GM19467 (cell line): ENCODE measurements around the gene CNTROB.
"Not testable (repeated sequence)": the region's sequence is repeated elsewhere in the genome, so short reads cannot be mapped to it uniquely, and the experiment has no call there.

Experiments
- ATAC-seq: cut with Tn5 transposase; IDR thresholded peaks from one replicate; pipeline ENCODE4 v1.9.1; 2021; ENCODE audit warnings: mild to moderate bottlenecking, moderate library complexity; ENCODE audit not compliant: unreplicated experiment

Gene CNTROB

DNA sequence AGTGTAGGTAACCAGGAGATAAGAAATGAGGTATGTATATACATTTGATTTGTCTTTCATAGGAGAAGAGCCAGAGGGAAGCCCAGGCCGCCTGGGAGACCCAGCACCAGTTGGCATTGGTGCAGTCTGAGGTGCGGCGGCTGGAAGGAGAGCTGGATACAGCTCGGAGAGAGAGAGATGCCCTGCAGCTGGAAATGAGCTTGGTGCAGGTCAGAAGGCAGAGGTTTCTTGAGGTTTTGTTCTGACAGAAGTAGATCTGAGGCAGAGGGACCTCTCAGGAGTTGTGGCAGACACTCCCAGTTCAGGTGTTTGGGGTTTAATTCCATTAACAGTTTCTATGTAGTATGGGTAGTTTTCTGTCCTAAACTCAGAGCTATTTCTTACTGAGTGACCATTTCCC lies 8.0 kb downstream of the CNTROB start:
- no peak for ATAC-seq

DNA sequence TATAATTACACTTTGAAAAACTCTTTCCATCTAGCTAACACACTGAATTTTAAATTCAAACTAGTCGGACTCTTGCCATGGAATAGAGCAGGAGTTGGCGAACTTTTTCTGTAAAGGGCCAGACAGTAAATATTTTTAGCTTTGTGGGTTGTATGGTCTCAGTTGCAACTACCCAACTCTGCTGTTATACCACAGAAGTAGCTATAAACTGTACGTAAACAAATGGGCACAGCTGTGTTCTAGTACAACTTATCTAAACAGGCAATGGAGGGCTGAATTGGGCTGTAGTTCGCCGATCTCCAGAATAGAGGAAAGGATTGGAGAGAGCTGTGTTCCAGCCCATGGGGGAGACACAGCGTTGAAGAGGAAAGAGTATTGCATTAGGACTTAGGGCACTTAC lies 8.7 kb downstream of the CNTROB start:
- no peak for ATAC-seq

- ATAC-seq, result no peak
Measured at GRCh38 chr17:7943291-7943690, 11.3 kb downstream of the CNTROB start.

- ATAC-seq, result no peak
Measured at GRCh38 chr17:7944326-7944725, 12.3 kb downstream of the CNTROB start.

- no peak for ATAC-seq
Measured at GRCh38 chr17:7945651-7946050, 13.6 kb downstream of the CNTROB start.

- ATAC-seq, result no peak
Measured at GRCh38 chr17:7946441-7946840, 14.4 kb downstream of the CNTROB start.

GRCh38 chr17:7947651-7948050 lies 15.6 kb downstream of the CNTROB start:
- ATAC-seq, result no peak

- ATAC-seq, result no peak
Measured at GRCh38 chr17:7950578-7950977, 18.6 kb downstream of the CNTROB start.

- no peak for ATAC-seq
Measured at GRCh38 chr17:7951143-7951792, 19.3 kb downstream of the CNTROB start.

DNA sequence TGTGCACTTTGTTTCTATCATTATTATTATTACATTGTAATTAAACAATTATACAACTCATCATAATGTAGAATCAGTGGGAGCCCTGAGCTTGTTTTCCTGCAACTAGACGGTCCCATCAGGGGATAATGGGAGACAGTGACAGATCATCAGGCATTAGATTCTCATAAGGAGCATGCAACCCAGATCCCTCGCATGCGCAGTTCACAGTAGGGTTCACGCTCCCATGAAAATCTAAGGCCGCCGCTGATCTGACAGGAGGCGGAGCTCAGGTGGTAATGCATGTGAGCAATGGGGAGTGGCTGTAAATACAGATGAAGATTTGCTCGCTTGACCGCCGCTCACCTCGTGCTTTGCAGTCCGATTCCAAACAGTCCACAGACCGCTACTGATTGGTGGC lies 21.3 kb downstream of the CNTROB start:
- not testable (repeated sequence) for ATAC-seq

DNA sequence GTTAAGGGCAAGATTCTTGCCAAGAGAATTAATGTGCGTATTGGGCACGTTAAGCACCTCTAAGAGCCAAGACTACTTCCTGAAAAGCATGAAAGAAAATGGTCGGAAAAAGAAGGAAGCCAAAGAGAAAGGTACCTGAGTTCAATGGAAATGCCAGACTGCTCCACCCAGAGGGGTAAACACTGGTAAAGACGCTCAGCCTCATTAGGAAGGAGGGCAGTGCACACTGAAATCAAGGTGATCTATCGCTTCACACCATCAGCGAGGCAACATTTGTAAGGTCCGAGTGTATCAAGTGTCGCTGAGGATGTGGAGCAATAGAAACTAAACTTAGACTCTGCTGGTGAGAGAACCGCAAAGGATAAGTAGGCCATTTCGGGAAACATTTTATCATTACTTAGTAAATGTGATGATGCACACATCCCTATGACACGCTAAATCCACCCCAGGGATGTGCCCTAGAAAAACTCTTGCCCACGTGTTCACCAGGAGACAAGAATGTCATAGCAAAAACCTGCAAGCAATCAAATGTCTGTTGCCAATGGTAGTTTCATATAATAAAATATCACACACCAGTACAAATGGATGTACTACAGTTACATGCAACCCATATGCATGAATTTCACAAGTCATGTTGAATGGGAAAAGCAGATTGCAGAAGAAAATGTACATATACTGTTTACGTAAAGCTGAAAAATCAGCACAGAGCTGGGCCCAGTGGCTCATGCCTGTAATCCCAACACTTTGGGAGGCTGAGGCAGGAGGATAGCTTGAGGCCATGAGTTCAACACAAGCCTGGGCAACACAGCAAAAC lies 23.6 kb downstream of the CNTROB start:
- no peak for ATAC-seq

DNA sequence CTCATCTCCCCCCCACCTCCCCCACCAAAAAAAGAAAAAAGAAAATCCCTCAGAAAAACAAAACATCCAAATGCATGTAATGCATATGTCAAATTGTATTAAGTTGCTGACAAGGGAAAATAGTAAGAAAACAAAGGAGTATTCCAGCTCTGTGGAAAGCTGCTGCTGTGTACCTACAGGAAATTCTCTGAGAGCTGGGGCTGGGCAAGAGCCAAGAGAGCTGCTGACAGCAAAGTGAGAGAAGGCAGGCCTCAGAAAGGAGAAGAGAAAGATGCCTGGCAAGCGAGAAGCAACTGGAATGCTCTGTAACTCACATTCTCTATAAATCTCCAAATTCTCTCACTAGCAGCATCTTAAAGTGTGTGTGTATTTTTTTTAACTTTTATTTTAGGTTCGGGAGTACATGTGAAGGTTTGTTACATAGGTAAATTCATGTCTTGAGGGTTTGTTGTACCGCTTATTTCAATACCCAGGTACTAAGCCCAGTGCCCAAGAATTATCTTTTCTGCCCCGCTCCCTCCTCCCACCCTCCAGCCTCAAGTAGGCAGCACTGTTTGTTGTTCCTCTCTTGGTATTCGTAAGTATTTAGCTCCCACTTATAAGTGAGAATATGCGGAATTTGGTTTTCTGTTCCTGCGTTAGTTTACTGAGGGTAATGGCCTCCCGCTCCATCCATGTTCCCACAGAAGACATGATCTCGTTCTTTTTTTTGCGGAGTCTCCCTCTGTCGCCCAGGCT lies 24.4 kb downstream of the CNTROB start:
- ATAC-seq, result no peak

- ATAC-seq, result no peak
Measured at GRCh38 chr17:7959503-7960253, 27.7 kb downstream of the CNTROB start.

DNA sequence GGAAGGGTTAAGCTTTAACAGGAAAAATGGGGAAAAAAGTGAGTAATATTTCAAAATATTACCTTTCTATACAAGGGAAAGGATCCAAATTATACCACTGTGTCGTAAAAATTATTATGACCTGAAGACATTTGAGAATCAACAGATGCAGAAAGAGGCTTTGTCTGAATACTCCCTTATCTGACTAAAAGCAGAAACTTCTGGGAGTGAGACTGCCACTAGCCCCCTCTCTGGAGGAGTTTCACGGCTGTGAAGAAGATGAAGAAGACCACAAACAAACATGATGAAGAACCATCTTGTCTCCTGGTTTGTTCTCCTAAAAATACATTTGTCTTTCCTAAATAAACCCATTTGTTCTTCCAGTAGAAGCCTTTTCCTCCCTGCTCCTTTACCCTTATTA lies 29.4 kb downstream of the CNTROB start:
- no peak for ATAC-seq

DNA sequence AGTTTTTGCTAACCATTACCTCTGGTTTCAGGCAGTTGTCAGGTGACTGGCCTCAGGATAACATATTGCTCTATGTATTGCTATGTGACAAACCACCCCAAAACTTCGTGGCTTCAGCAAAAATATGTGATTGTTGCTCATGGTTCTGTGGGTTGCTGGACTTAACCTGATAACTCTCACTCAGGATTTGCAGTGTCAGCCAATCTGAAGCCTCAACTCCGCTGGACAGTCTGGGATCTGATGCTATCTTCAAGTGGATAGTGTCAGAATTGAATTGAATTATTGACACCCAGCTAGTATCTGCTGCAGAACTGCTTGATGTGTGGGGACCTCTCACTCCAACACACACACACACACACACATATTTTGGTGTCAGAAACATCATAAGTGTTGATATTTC lies 35.7 kb downstream of the CNTROB start:
- ATAC-seq, result no peak

GRCh38 chr17:7969433-7969832 lies 37.4 kb downstream of the CNTROB start:
- no peak for ATAC-seq

- no peak for ATAC-seq
Measured at GRCh38 chr17:7971651-7972050, 39.6 kb downstream of the CNTROB start.

GRCh38 chr17:7972131-7972785 lies 40.3 kb downstream of the CNTROB start:
- no peak for ATAC-seq

- ATAC-seq, result no peak
Measured at GRCh38 chr17:7974638-7975131, 42.7 kb downstream of the CNTROB start.

GRCh38 chr17:7977039-7977438 lies 45.0 kb downstream of the CNTROB start:
- no peak for ATAC-seq
